OCI-LY3 (cell line): ENCODE data around the gene PTPRN2.

Source experiments
- EZH2phosphoT487 ChIP-seq: fragments of 200-600 bp; shearing (Covaris generic); IDR thresholded peaks from 2 replicates; pipeline ENCODE4 v1.6.1; 2018; ENCODE audit warnings: antibody characterized with exemption, mixed run types, low read depth
- TF ChIP-seq, protein P1 (sequence below): fragments of 200-600, 300-600 bp; sonication (generic); IDR thresholded peaks from 2 replicates; pipeline ENCODE4 v1.5.1; 2014; ENCODE audit warnings: antibody characterized with exemption, low read length, low read depth

DNA sequence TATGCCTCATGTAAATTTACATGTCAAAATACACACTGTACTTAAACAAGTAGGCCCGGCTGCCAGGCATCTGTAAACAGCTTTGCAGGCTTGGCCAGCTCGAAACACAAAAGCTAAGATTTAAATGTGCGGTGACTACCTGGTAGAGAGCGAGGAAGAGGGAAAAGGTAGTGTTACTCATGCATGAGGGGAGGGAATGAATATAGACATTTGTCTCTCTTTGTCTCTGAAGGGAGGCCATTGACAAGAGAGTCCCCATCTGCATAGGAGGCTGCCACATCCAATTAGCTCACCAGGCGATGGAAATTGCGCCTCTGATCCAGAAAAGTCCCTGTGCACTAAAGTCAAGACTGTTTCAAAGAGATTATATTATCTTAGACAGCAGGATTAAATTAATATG lies 535.8 kb downstream of the PTPRN2 start:
- TF ChIP-seq, protein P1, sequence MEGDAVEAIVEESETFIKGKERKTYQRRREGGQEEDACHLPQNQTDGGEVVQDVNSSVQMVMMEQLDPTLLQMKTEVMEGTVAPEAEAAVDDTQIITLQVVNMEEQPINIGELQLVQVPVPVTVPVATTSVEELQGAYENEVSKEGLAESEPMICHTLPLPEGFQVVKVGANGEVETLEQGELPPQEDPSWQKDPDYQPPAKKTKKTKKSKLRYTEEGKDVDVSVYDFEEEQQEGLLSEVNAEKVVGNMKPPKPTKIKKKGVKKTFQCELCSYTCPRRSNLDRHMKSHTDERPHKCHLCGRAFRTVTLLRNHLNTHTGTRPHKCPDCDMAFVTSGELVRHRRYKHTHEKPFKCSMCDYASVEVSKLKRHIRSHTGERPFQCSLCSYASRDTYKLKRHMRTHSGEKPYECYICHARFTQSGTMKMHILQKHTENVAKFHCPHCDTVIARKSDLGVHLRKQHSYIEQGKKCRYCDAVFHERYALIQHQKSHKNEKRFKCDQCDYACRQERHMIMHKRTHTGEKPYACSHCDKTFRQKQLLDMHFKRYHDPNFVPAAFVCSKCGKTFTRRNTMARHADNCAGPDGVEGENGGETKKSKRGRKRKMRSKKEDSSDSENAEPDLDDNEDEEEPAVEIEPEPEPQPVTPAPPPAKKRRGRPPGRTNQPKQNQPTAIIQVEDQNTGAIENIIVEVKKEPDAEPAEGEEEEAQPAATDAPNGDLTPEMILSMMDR, result no peak
- no peak for TF ChIP-seq EZH2phosphoT487
